SK-N-MC (cell line): ENCODE measurements around the gene EHBP1.

Experiments
- EZH2 ChIP-seq: fragments of 200-600 bp; sonication (generic); IDR thresholded peaks from one replicate; pipeline ENCODE4 v1.6.1; 2017; ENCODE audit warnings: antibody characterized with exemption
- FOXP2 ChIP-seq: optimal IDR thresholded peaks from 2 replicates; pipeline ENCODE3; 2011; ENCODE audit warnings: mild to moderate bottlenecking, moderate library complexity; ENCODE audit not compliant: insufficient read depth; ENCODE audit errors: extremely low read length, control extremely low read depth
- POLR2AphosphoS5 ChIP-seq: IDR thresholded peaks from 2 replicates; pipeline ENCODE4 v1.6.1; 2012; ENCODE audit warnings: mild to moderate bottlenecking, low read depth, low read length, borderline replicate concordance

GRCh38 chr2:62897187-62897827 lies 191.8 kb downstream of the EHBP1 start:
- TF ChIP-seq POLR2AphosphoS5 (no peak), EZH2 (no peak), FOXP2 (no peak)
